Activated naive CD8-positive, alpha-beta T cell treated with anti-CD3 and anti-CD28 coated beads, Interleukin-2, amount 10 ng/mL, durations not matched to agents 7 days and 5 days (primary cell): ENCODE data around the gene OBP2B. TPM values are rescaled to one million over a fixed set of nuclear protein-coding genes. Genes with fewer than 3 reads are reported as not detected.
"Not testable (repeated sequence)": the region's sequence is repeated elsewhere in the genome, so short reads cannot be mapped to it uniquely, and the experiment has no call there.

Experiments
- ATAC-seq: fragments of 150-1000 bp; cut with Tn5 transposase; one replicate; pipeline ENCODE4 v1.10.0; 2021; ENCODE audit warnings: low read depth, moderate library complexity
- POLR2A ChIA-PET: fragments of 350-600 bp; sonication (Branson Sonifier 250); formaldehyde crosslinking; loops from one replicate; lab custom pipeline; 2021; ENCODE audit warnings: antibody characterized with exemption; lab: Charles Lee
- DNase-seq: peaks from one replicate; pipeline ENCODE4 v3.0.0; 2021
- H3K27ac Mint-ChIP-seq: one replicate; pipeline ENCODE4 v1.8.0; 2022; ENCODE audit warnings: mild to moderate bottlenecking, mixed read lengths
- H3K27me3 Mint-ChIP-seq: one replicate; pipeline ENCODE4 v1.8.0; 2022; ENCODE audit warnings: mild to moderate bottlenecking, moderate library complexity, mixed read lengths
- H3K36me3 Mint-ChIP-seq: one replicate; pipeline ENCODE4 v1.8.0; 2021; ENCODE audit warnings: mild to moderate bottlenecking, mixed read lengths
- H3K4me1 Mint-ChIP-seq: one replicate; pipeline ENCODE4 v1.8.0; 2021; ENCODE audit warnings: mixed read lengths
- H3K4me3 Mint-ChIP-seq: one replicate; pipeline ENCODE4 v1.8.0; 2022; ENCODE audit warnings: mild to moderate bottlenecking, moderate library complexity, mixed read lengths
- H3K9me3 Mint-ChIP-seq: one replicate; pipeline ENCODE4 v1.8.0; 2021; ENCODE audit warnings: mixed read lengths
- total RNA-seq, 2 experiments: library from RNA; stranded (reverse); gene quantifications; one replicate each; pipeline ENCODE4 v1.2.3, GENCODE V29; 2021

The OBP2B gene, protein sequence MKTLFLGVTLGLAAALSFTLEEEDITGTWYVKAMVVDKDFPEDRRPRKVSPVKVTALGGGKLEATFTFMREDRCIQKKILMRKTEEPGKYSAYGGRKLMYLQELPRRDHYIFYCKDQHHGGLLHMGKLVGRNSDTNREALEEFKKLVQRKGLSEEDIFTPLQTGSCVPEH
- not detected for total RNA-seq

DNA sequence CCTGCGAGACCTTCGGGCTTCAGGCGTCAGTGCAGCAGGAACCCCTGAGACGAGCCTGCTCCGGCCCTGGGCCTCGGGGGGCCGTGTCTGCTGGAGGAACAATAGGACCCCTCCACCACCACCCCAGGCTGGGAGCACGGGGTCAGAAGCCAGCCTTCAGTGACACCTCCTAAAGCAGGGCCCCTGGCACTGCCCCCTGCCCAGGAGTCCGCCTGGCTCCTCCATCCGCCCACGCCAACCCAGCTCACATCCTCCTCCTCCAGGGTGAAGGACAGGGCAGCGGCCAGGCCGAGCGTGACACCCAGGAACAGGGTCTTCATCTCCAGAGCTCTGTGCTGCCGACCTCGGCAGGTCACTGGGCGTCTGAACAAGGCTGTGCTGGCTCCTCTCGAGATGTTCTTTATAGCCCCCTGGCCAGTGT lies at the start of gene OBP2B:
Gene OBP2B (minus strand): TSS at position 371 of the 421 bp plus-strand sequence. CDS start 51 bp downstream, at position 320.
- H3K36me3 Mint-ChIP-seq, H3K4me3 Mint-ChIP-seq, H3K4me1 Mint-ChIP-seq, ATAC-seq, H3K27ac Mint-ChIP-seq, H3K9me3 Mint-ChIP-seq, POLR2A ChIA-PET, DNase-seq: not testable (repeated sequence)
- H3K27me3 Mint-ChIP-seq = peaks cover 16% of the 10 kb centered on the region

DNA sequence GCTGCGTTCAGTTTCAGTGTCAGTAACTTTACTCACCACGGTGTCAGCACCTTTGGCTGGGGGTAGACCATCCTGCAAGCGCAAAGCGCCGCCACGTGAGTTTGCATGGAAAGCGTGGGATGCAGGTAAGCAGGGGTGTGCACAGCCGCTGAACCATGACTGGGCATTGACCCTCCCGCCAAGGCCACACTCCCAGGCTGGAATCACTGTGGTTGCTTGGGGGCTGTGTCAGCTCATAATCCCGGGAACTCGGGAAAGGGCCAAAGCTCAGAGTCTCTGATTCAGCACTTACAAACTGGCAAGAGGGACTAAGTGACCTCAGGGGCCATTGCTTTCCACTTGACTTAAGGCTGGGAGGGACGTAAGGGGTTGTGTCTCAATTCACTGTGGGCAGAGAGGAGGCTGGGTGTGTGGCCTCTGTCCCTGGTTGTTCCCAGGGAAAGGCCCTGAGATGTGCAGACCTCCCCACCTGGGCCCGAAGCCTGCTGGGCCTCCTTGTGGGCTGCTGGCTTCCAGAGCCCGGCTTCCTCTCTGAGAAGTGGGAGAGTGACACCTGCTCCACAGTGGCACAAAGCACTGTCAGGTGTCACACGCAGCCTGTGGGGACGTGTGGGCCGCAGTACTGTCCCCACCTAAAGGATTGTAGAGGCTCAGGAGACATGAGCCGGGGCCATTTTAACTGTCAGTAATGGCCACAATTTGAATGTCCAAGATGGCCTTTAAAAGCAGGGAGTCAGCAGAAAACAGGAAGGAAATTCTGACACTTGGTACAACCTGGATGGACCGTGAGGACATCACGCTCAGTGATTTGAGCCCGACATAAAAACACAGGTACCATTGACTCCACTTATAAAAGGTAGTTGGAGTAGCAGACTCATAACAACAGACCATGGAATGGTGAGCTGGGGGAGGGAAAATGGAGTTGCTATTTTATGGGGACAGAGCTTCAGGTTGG lies 49.3 kb upstream of the OBP2B start:
- Mint-ChIP-seq H3K36me3 (no peaks in the 10 kb centered on the region), H3K27me3 (peaks cover 3% of the 10 kb centered on the region), H3K9me3 (no peaks in the 10 kb centered on the region), H3K27ac (no peak overlapping the region), H3K4me3 (no peak overlapping the region), H3K4me1 (no peaks in the 10 kb centered on the region)
- DNase-seq = no peak
- POLR2A ChIA-PET = no interaction called here
- no peak for ATAC-seq

DNA sequence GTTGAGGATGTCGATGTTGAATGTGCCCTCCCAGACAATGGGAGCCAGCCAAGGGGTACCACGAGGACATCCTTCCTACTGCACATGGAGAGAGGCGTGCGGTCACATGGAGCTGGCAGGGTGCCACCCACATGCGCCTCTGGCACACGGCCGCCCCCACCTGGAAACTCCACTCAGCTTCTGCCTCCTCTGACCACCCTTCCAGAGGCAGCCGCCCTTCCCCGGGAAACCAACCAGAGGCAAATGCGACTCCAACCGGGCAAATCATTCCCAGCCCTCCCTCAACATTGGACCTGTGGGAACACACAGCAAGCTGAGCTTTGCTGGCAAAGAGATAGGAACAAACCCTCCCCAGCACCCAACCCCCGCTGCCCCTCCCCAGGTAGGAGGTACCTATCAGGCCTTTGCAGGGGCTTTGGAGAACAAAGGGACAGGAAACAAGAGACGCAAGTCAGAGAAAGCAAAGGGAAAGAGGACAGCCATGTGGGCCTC lies 48.5 kb upstream of the OBP2B start:
- POLR2A ChIA-PET = no interaction called here
- no peak for ATAC-seq
- no peak for DNase-seq
- H3K36me3 Mint-ChIP-seq = no peaks in the 10 kb centered on the region
- H3K4me1 Mint-ChIP-seq = no peaks in the 10 kb centered on the region
- peaks cover 6% of the 10 kb centered on the region for H3K27me3 Mint-ChIP-seq
- no peak overlapping the region for H3K4me3 Mint-ChIP-seq
- H3K27ac Mint-ChIP-seq = no peak overlapping the region
- H3K9me3 Mint-ChIP-seq = no peaks in the 10 kb centered on the region

DNA sequence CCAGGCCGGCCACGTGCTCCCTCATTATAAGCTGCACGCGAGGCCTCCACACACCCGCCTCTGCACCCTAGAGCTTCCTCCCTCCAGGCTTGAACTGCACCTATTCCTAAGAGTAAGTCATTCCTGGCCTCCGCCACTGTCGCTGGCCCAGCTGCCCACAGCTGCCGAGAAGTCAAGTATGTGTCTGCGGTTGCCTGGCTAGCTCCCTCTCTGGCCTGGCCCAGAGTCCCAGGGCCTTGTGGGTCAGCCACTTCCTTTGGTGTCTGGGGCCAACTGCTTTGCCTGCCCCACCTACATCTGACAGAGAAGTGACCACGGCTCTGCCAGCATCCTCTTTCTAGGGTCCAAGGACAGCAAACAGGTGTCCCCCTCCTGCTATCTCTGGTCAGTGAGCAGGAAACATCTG lies 47.6 kb upstream of the OBP2B start:
- POLR2A ChIA-PET = no interaction called here
- Mint-ChIP-seq H3K4me3 (no peak overlapping the region), H3K4me1 (no peaks in the 10 kb centered on the region), H3K36me3 (no peaks in the 10 kb centered on the region), H3K9me3 (no peaks in the 10 kb centered on the region), H3K27ac (no peak overlapping the region), H3K27me3 (peaks cover 6% of the 10 kb centered on the region)
- no peak for DNase-seq
- ATAC-seq = no peak

DNA sequence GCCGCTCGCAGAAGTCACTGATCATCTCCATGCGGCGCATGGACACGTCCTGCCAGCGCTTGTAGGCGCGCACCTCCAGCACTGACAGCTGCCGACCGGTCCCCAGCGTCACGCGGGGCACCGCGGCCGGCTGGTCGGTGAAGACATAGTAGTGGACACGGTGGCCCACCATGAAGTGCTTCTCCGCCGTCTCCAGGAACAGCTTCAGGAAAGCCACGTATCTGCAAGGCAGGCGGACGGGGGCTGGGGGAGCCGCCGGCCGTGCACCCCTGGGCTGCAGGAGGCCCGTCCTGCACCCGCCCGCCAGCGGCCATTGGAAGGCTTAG lies 47.0 kb upstream of the OBP2B start:
- no peaks in the 10 kb centered on the region for H3K36me3 Mint-ChIP-seq
- H3K4me3 Mint-ChIP-seq = no peak overlapping the region
- ATAC-seq (no peak), DNase-seq (no peak)
- no peaks in the 10 kb centered on the region for H3K4me1 Mint-ChIP-seq
- H3K27me3 Mint-ChIP-seq = peaks cover 6% of the 10 kb centered on the region
- no peak overlapping the region for H3K27ac Mint-ChIP-seq
- H3K9me3 Mint-ChIP-seq = no peaks in the 10 kb centered on the region
- POLR2A ChIA-PET = no interaction called here

DNA sequence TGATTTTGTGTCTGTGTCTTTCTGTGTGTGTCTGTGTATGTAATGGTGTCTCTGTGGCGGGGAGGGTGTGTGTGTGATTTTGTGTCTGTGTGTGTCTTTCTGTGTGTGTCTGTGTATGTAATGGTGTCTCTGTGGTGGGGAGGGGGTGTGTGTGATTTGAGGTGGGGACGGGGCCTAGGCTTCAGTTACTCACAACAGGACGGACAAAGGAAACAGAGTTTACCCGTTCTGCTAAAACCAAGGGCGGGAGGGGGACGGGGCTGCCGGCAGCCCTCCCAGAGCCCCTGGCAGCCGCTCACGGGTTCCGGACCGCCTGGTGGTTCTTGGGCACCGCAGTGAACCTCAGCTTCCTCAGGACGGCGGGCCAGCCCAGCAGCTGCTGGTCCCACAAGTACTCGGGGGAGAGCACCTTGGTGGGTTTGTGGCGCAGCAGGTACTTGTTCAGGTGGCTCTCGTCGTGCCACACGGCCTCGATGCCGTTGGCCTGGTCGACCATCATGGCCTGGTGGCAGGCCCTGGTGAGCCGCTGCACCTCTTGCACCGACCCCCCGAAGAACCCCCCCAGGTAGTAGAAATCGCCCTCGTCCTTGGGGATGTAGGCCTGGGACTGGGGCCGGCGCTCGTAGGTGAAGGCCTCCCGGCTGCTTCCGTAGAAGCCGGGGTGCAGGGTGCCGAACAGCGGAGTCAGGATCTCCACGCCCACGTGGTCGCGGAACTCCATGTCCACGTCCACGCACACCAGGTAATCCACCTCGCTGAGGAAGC lies 46.5 kb upstream of the OBP2B start:
- H3K9me3 Mint-ChIP-seq = no peaks in the 10 kb centered on the region
- POLR2A ChIA-PET = no interaction called here
- DNase-seq (no peak), ATAC-seq (no peak)
- H3K27ac Mint-ChIP-seq = no peak overlapping the region
- no peaks in the 10 kb centered on the region for H3K36me3 Mint-ChIP-seq
- H3K4me3 Mint-ChIP-seq = no peak overlapping the region
- H3K27me3 Mint-ChIP-seq = peaks cover 6% of the 10 kb centered on the region
- H3K4me1 Mint-ChIP-seq = no peaks in the 10 kb centered on the region

DNA sequence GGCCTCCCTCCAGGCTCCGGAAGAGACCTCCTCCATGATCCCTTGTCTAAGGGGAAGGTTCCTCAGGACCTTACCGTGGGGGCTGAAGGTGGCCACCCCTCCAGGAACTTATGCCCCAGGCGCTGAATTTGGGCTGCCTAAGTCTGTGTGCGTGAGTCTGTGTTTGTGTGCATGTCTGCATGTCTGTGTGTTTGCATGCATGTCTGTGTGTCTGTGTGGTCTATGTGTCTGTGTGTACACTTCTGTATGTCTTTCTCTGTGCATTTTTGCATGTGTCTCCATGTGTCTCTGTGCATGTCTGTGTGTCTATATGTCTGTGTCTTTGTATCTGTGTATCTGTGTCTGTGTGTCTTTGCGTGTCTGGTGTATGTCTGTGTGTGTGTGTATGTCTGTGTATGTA lies 45.4 kb upstream of the OBP2B start:
- Mint-ChIP-seq H3K4me3 (no peak overlapping the region), H3K4me1 (no peaks in the 10 kb centered on the region)
- ATAC-seq = no peak

DNA sequence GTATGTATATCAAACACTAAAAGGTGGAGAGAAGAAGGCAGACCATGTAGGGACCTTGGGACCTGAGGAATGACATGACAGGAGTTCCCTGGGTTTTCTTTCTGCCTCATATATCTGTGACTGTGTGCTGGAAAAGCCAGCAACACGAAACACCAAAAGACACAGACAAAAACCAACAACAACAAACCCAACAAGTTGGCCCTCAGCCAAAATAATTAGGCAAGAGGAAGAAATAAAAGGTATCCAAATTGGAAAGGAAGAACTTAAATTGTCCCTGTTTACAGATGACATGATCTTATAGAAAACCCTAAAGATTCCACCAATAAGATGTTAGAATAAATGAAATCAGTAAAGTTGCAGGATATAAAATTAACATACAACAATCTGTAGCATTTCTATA lies 44.2 kb upstream of the OBP2B start:
- Mint-ChIP-seq H3K4me3 (no peak overlapping the region), H3K36me3 (no peaks in the 10 kb centered on the region), H3K27me3 (peaks cover 18% of the 10 kb centered on the region), H3K9me3 (no peaks in the 10 kb centered on the region), H3K4me1 (peaks cover 5% of the 10 kb centered on the region), H3K27ac (no peak overlapping the region)
- POLR2A ChIA-PET = no interaction called here
- ATAC-seq (no peak), DNase-seq (no peak)

More for the DNA sequence above, 45.4 kb upstream of the OBP2B start:
- Mint-ChIP-seq H3K27ac (no peak overlapping the region), H3K9me3 (no peaks in the 10 kb centered on the region), H3K27me3 (peaks cover 12% of the 10 kb centered on the region), H3K36me3 (no peaks in the 10 kb centered on the region)
- DNase-seq = no peak
- POLR2A ChIA-PET = no interaction called here

DNA sequence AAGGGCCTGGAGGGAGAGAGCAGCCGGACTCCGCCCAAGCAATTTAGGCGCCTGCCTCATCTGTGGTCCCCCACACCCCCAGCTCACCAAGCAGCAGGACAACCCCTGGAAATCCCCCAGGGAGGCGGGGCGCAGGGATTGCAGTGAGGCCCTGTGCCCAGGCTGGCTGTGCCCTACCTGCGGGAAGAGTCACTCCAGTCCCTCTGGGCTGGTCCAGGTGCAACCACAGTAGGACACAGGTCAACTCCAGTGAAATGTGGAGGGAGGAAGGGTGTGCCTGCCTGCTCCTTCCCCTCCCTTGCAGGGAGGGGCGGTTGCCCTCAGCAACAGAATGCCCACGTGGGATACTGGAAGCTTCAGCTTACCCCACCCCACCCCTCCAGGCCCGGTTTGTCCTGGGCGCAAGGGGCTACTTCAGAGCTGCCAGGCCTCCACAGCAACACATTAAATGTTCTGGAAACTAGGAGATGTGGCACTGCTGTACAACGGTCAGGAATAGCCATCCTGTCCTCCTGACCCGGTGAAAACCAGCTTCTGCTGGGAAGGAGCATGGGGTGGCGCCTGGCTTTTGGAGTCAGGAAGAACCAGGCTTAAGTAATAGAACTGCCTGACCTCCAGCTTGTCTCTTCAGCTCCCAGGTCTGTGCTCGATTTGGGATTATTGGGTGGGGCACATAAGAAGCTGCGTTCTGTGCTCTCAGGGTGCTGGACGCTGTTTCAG lies 43.4 kb upstream of the OBP2B start:
- Mint-ChIP-seq H3K36me3 (no peaks in the 10 kb centered on the region), H3K4me3 (no peak overlapping the region), H3K9me3 (no peaks in the 10 kb centered on the region), H3K27ac (no peak overlapping the region), H3K27me3 (peaks cover 18% of the 10 kb centered on the region), H3K4me1 (peaks cover 5% of the 10 kb centered on the region)
- ATAC-seq (no peak), DNase-seq (no peak)
- POLR2A ChIA-PET = no interaction called here

DNA sequence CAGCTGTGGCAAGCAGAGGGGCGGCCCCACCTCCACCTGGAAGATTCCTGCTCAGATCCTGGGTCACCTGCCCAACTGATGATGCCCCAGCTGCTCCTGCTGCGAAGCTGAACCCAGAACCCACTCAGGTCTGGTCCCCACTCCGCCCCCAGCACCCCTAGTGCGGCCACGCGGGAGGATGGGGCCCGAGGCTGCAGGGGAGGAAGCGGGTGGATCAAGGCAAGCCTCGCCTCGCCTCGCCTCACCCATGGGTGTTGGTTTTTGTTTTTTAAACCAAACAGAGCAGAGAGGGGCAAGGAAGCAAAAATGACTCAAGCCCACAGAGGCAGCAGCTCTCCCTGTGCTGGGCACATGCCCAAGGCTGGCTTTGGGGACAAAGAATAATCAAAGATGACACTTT lies 42.7 kb upstream of the OBP2B start:
- Mint-ChIP-seq H3K4me1 (peaks cover 5% of the 10 kb centered on the region), H3K27ac (no peak overlapping the region), H3K4me3 (no peak overlapping the region), H3K9me3 (no peaks in the 10 kb centered on the region), H3K36me3 (no peaks in the 10 kb centered on the region), H3K27me3 (peaks cover 18% of the 10 kb centered on the region)
- ATAC-seq (peak; percentile 26), DNase-seq (no peak)
- POLR2A ChIA-PET = no interaction called here

DNA sequence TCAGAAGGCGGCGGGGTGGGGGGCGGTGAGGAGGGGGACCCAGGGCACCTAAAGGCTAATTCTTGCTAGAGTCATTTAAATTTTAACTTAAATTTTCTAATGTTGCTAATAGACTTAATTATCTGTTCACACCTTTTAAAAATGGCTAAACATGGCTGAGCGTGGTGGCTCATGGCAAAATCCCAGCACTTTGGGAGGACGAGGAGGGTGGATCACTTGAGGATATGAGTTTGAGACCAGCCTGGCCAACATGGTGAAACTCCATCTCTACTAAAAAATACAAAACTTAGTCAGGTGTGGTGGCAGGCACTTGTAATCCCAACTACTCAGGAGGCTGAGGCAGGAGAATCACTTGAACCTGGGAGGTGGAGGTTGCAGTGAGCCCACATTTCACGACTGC lies 42.2 kb upstream of the OBP2B start:
- H3K9me3 Mint-ChIP-seq, H3K27ac Mint-ChIP-seq, H3K4me3 Mint-ChIP-seq, H3K36me3 Mint-ChIP-seq, POLR2A ChIA-PET, H3K4me1 Mint-ChIP-seq, ATAC-seq, DNase-seq: not testable (repeated sequence)
- H3K27me3 Mint-ChIP-seq = peaks cover 18% of the 10 kb centered on the region

DNA sequence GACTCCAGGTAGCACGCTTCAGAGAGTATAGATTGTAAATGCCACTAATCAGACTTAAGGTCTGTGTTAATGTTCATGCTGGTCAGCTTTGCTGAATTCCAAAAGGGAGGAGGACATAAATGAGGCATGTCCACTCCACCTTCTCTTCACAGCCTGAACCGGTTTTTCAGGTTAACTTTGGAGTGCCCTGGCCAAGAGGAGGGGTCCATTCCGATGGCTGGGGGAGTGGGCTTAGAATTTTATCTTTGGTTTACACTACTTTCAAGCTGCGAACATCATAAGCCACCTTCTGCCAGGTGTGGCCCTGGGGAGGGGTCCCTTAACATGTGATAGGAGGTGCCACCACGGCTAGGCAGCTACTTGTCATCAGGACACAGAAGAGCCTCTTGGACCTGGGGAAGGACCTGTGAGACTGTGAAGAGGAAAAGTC lies 41.7 kb upstream of the OBP2B start:
- peaks cover 18% of the 10 kb centered on the region for H3K27me3 Mint-ChIP-seq
- H3K27ac Mint-ChIP-seq = no peak overlapping the region
- ATAC-seq (no peak), DNase-seq (no peak)
- POLR2A ChIA-PET = no interaction called here
- H3K36me3 Mint-ChIP-seq = no peaks in the 10 kb centered on the region
- H3K4me1 Mint-ChIP-seq = peaks cover 5% of the 10 kb centered on the region
- H3K4me3 Mint-ChIP-seq = no peak overlapping the region
- no peaks in the 10 kb centered on the region for H3K9me3 Mint-ChIP-seq

DNA sequence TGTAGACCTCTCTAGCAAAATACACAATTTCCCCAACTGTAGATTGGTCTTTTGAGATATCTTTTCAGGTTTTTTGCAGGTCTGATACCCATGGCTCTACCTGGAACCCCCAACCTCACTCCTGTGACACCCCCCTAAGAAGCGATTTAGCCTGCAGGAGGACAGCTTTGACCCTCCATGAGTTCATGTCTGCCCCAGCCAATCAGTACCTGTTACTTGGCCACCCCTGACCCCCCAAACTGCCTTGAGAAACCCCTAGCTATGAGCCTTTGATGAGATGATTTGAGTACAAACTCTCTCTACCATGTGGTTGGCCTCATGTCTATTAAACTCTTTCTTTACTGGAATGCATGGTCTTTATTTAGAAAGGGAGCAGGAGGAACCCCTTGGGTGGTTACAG lies 40.3 kb upstream of the OBP2B start:
- no peak overlapping the region for H3K27ac Mint-ChIP-seq
- H3K9me3 Mint-ChIP-seq = no peaks in the 10 kb centered on the region
- peaks cover 23% of the 10 kb centered on the region for H3K27me3 Mint-ChIP-seq
- ATAC-seq = no peak
- no peak overlapping the region for H3K4me3 Mint-ChIP-seq
- no peak for DNase-seq
- POLR2A ChIA-PET = no interaction called here
- H3K36me3 Mint-ChIP-seq = no peaks in the 10 kb centered on the region
- peaks cover 5% of the 10 kb centered on the region for H3K4me1 Mint-ChIP-seq
